GM19099 (cell line): ENCODE measurements around the gene NOD2.

Experiments
- POLR2A ChIP-seq: IDR thresholded peaks from 3 replicates; pipeline ENCODE4 v1.6.1; 2011; ENCODE audit warnings: low read depth; ENCODE audit not compliant: insufficient read length; ENCODE audit errors: extremely low read depth

The NOD2 gene

GRCh38 chr16:50665128-50665878, 28.1 kb upstream of the NOD2 start:
- no peak for TF ChIP-seq POLR2A

DNA sequence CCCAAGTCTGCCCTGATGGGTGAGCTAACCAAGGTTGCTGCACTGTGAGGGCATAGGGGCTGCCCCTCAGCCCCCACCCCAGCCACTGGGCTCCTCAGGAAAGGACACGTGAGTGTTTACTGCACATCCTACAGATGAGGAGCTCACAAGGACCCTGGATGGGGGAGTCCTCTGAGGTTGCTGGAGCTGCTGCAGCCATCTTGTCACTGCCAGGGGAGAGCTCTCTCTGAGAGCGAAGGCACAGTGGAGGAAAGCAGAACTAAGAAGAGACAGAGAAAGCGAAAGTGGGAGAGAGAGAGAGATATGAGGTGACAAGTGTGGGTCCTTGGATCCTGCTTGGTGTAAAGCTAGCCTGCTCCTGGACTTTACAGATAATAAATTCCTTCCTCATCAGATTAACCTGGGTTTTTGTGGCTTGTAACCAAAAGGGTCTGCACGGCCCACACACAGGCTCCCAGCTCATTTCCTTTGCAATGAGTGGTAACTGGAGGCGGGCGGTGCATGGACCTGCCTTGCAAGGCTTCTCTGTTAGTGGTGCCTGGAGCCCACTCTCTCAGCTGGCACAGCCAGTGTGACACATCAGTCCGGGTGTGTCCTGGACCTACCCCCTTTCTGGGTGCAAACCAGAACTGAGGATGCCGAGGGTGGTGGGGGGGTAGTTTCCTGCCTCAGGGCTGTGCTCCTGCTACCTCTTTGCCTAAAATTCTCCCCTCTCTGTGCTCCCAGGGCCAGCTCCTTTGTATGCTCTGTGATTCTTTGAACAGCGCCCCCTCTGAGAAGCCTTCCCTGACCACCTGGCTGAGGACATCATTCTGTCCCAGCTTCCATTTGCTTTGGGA, 26.5 kb upstream of the NOD2 start:
- peak; percentile 55 for TF ChIP-seq POLR2A

DNA sequence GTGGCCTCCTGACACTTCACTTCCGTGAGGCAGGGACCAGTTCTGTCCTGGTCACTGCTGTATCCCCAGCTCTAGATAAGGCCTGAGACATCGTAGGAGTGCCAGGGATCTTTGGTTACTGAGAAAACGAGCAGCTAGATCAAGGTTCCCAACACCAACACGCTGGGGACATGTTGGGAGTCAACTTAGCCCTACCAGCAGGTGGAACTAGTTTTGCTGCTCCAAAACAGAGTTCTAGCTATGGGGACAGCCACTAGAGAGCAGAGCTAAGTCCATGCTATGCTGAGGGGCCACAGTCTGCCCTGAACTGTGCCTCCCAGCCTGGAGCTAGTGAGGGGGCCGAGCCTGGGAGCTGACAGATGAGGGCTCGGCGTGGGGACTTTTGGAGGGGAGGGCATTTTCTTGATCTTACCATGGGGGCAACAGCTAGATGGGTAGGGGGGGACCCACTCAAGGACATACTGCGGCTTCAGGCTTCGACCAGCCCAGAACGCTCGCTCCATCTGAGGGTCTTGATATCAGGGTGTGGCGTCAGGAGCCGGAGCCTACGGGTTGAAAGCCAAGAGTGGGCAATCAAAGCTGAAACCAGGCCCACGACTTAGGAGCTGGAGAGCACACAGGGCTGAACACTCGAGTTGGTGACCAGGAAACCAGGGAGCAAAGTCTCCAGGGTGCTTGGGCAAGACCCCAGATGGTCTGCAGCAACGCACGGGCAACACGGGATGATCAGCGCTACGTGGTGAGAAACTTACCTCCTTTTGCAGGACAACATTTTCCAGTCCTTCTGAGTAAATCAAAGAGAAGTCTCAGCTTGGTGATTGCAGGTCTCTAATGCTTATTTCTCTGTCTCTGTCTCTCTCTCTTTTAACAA, 25.7 kb upstream of the NOD2 start:
- TF ChIP-seq POLR2A = no peak

DNA sequence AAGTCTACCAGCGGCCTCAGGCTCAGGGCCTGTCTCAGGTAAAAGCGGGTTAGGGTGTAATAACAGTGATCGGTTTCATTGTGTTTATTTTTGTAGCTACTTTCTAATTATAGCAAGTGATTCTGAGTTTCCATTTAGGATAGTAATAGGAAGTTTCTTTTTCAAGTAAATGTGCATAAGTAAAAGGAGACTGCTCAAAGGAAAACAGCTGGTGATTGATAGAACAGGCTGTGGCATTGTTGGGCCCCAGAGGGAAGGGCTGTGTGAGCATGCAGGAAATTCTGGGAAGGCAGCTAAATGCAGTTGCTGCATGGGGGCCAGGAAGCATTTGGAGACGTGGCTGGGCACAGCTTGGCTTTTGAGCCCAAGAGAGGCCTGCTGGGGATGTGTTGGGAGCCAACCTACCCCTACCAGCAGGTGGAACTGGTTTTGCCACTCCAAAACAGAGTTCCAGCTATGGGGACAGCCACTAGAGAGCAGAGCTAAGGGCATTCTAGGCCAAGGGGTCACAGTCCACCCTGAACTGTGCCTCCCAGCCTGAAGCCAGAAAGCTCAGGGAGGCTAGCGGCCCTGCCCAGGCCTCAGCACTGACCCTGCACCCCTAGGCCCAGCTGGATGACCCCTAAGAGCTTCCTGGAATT, 24.9 kb upstream of the NOD2 start:
- TF ChIP-seq POLR2A = no peak

GRCh38 chr16:50669741-50670140, 23.7 kb upstream of the NOD2 start:
- no peak for TF ChIP-seq POLR2A

- TF ChIP-seq POLR2A = no peak
Measured at GRCh38 chr16:50670476-50670875, 22.9 kb upstream of the NOD2 start.

DNA sequence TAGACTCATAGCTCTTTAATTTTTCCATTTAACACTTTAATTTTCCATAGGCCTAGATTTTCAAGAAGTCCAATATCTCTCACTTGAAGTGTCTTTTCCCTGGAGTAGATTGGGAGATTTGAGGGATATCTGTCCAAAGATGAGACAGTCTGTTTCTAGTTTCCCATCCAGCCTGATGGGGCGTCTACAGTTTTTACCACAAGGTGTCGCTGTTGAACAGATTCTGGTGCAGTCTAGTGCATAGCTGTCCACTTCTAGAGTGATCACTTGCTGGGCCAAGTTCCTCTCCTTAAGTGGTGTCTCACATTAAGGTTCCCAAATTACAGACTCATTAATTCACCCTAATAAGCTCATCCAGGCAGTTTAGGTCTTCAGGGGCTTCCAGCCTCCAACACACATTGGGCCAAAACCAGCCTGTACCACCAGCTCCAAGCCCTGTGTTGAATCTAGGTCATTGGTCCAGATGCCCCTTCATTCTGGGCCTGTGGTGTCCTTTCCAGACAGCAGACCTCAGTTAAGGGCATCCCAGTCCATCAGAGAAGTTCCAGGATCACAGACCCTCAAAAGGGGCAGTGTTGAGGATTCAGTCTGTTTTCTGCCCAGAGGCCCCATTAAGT, 21.7 kb upstream of the NOD2 start:
- TF ChIP-seq POLR2A = no peak

DNA sequence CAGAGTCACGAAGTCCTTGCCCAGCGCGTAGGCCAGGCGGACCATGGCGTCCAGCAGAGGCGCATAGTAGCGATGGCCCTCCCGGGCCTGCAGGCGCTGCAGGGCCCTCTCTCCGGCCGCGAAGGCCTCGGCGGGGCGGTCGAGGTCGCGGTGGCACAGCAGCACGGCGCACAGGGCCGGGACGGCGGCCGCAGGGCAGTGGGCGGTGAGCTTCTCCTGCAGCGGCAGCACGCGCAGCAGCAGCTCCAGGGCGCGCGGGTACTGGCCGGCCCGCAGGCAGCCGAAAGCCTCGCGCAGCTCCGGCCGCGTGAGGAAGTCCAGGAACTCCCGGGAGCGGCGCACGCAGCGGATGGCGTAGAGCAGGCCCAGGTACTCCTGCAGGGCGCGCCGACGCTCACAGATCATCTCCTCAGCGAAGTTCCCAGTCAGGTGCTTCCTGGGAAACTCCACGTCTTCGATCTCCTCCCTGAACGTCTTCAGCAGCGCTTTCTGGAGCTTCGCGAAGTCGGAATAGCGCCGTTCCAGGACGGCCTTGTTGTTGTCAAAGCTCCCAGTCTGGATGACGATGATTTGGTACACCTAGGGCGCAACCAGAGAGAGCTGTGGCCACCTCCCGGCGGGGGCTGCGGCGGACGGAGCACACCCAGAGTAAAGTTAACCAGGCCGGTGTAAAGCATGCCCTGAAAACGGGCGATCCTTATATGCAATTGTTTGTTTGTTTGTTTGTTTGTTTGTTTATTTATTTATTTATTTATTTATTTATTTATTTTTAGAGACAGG, 19.7 kb upstream of the NOD2 start:
- no peak for TF ChIP-seq POLR2A

DNA sequence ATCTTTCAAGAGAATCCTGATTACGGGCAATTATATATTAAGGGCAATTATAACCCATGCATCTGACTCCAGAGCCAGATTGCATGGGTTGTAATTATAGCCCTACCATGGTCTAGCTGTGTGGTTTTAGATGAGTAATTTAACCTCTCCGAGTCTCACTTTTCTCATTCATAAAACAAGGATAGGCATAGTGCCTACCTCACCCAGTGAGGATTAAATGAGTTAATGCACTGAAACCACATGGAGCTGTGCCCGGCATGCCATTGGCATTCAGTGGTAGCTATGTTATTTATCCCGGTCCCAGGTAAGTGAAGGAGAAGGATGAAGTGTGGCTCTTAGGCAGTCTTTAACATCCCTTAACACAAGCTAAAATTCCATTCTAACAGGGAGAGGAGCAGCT, 18.6 kb upstream of the NOD2 start:
- no peak for TF ChIP-seq POLR2A

GRCh38 chr16:50675686-50676610, 17.5 kb upstream of the NOD2 start:
- TF ChIP-seq POLR2A = no peak

- no peak for TF ChIP-seq POLR2A
Measured at GRCh38 chr16:50676684-50677225, 16.7 kb upstream of the NOD2 start.

DNA sequence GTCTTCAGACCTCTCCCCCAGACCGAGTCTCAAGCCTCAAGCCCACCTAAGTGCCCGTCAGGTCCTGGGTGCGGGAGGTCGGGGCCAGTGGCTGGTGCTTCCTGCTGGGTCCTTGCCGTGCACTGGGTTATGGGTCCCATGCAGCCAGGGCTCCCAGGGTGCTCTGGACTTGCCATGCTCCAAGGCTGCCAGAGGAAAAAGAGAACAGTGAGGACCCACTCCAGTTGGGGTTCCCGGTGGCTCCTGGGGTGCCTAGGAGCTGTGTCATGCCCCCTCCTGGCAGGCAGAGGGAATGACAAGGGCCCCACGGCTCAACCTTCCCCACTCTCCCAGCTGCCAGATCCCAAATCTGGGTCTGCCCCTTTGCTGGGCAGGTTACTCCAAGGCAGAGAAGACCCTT, 16.1 kb upstream of the NOD2 start:
- no peak for TF ChIP-seq POLR2A
